ENCODE results near the gene ABRACL. TPM values are rescaled to one million over a fixed set of nuclear protein-coding genes. Genes with fewer than 3 reads are reported as not detected.

Gene ABRACL
- total RNA-seq, 2 experiments from 2014 or later = 147 to 155 TPM

DNA sequence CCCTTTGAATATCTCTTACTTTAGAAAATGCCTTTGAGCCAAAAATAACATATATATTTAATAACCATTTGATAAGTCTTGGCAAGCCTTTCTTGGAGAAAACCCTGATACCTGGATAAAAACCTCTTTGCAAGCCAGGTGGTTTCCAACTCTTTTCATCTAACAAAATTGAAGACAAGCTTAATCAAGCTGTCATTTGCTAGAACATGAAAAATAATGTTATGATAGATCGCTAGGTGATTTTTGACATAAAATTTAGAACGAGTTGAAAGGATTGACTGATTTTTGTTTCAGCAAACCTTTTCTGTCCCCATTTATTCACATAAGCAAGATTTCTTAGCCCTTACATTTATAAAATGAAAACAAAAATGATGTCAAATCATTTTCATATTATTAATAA lies 44.6 kb downstream of the ABRACL start:
- ChIA-PET CTCF (no interaction called here), POLR2A (no interaction called here)
- intact Hi-C loops (cut with micrococcal nuclease) = no loop called here
- no peak for TF ChIP-seq CTCF (IDR thresholded peaks at IDR 0.05)
- no peak overlapping the region for H3K4me3 Mint-ChIP-seq
- H3K27ac Mint-ChIP-seq = no peak overlapping the region
- no peaks in the 10 kb centered on the region for H3K36me3 Mint-ChIP-seq (ENCODE audit: low read depth)
- no peaks in the 10 kb centered on the region for H3K4me1 Mint-ChIP-seq (ENCODE audit: low read depth)
- ATAC-seq = no peak
- H3K27me3 Mint-ChIP-seq = no peaks in the 10 kb centered on the region
- DNase-seq = no peak
- no peaks in the 10 kb centered on the region for H3K9me3 Mint-ChIP-seq

GRCh38 chr6:139079018-139079417 lies 50.5 kb downstream of the ABRACL start:
- CTCF ChIA-PET = no interaction called here
- DNase-seq (no peak), ATAC-seq (no peak)
- Mint-ChIP-seq H3K4me3 (no peak overlapping the region), H3K36me3 (ENCODE audit: low read depth) (no peaks in the 10 kb centered on the region), H3K27ac (no peak overlapping the region), H3K9me3 (no peaks in the 10 kb centered on the region), H3K4me1 (ENCODE audit: low read depth) (no peaks in the 10 kb centered on the region), H3K27me3 (no peaks in the 10 kb centered on the region)
- no peak for TF ChIP-seq CTCF (IDR thresholded peaks at IDR 0.05)
- POLR2A ChIA-PET = no interaction called here
- intact Hi-C loops (cut with micrococcal nuclease) = no loop called here

- ATAC-seq (no peak), DNase-seq (no peak)
- Mint-ChIP-seq H3K4me3 (no peak overlapping the region), H3K4me1 (ENCODE audit: low read depth) (no peaks in the 10 kb centered on the region), H3K27ac (no peak overlapping the region), H3K36me3 (ENCODE audit: low read depth) (no peaks in the 10 kb centered on the region), H3K27me3 (no peaks in the 10 kb centered on the region), H3K9me3 (no peaks in the 10 kb centered on the region)
- TF ChIP-seq CTCF (IDR thresholded peaks at IDR 0.05) = no peak
- ChIA-PET CTCF (no interaction called here), POLR2A (no interaction called here)
- intact Hi-C loops (cut with micrococcal nuclease) = no loop called here
Measured at GRCh38 chr6:139080255-139080920, 51.8 kb downstream of the ABRACL start.

- H3K4me1 Mint-ChIP-seq (ENCODE audit: low read depth) = no peaks in the 10 kb centered on the region
- ATAC-seq (no peak), DNase-seq (no peak)
- ChIA-PET CTCF (no interaction called here), POLR2A (interaction anchor here (1.4 kb wide), 1 partner anchor 33 kb away, joined by 3 read pairs; no protein-coding TSS in a partner anchor)
- H3K9me3 Mint-ChIP-seq = no peaks in the 10 kb centered on the region
- H3K4me3 Mint-ChIP-seq = no peak overlapping the region
- H3K27me3 Mint-ChIP-seq = no peaks in the 10 kb centered on the region
- TF ChIP-seq CTCF (IDR thresholded peaks at IDR 0.05) = no peak
- intact Hi-C loops (cut with micrococcal nuclease) = no loop called here
- H3K27ac Mint-ChIP-seq = no peak overlapping the region
- no peaks in the 10 kb centered on the region for H3K36me3 Mint-ChIP-seq (ENCODE audit: low read depth)
Measured at GRCh38 chr6:139081471-139081870, 52.9 kb downstream of the ABRACL start.

DNA sequence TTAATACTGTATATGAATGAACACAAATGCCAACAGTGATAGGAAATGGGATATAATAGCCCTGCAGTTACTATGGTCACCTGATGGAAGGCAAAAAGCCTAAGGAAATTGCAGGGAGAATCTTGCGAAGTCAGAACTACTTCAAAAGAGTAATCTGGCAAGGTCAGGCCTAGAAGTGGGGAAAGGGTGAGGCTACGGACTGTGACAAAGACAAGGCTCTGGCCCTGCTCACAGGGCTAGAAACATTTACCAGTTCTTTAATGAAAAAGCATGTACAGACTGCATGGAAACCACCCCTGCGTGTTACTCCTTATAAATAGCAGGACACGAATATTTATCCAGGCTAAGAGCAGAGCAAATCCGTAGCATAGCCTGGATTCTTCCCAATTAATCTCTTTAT lies 53.8 kb downstream of the ABRACL start:
- no peaks in the 10 kb centered on the region for H3K36me3 Mint-ChIP-seq (ENCODE audit: low read depth)
- no peak for DNase-seq
- TF ChIP-seq CTCF (IDR thresholded peaks at IDR 0.05) = no peak
- H3K9me3 Mint-ChIP-seq = no peaks in the 10 kb centered on the region
- H3K4me1 Mint-ChIP-seq (ENCODE audit: low read depth) = no peaks in the 10 kb centered on the region
- intact Hi-C loops (cut with micrococcal nuclease) = no loop called here
- H3K27ac Mint-ChIP-seq = no peak overlapping the region
- POLR2A ChIA-PET = interaction anchor here (0.6 to 1.4 kb wide), 2 partner anchors 33 to 72 kb away, joined by 3 read pairs; no protein-coding TSS in a partner anchor
- no peaks in the 10 kb centered on the region for H3K27me3 Mint-ChIP-seq
- CTCF ChIA-PET = no interaction called here
- H3K4me3 Mint-ChIP-seq = no peak overlapping the region
- no peak for ATAC-seq
